Gastroesophageal sphincter (tissue), 3 donors: ENCODE results near the gene KRTAP5-3.

Experiments used
- EP300 ChIP-seq: sonication (generic); formaldehyde crosslinking; IDR thresholded peaks from one replicate; pipeline ENCODE4 v1.6.1; 2017; ENCODE audit warnings: antibody characterized with exemption, mild to moderate bottlenecking
- TF ChIP-seq, protein P1 (sequence below), 4 experiments: fragments of 200-600 bp in 2 of 4; fragments of 450-650 bp in 2 of 4; sonication (generic) in 1 of 4; IDR thresholded peaks; one replicate each; pipeline ENCODE4 v1.5.1; 2017 to 2019; ENCODE audit warnings: antibody characterized with exemption in 4 of 4, mild to moderate bottlenecking in 2 of 4, moderate library complexity in 2 of 4

- TF ChIP-seq EP300, result no peak
- TF ChIP-seq, protein P1, sequence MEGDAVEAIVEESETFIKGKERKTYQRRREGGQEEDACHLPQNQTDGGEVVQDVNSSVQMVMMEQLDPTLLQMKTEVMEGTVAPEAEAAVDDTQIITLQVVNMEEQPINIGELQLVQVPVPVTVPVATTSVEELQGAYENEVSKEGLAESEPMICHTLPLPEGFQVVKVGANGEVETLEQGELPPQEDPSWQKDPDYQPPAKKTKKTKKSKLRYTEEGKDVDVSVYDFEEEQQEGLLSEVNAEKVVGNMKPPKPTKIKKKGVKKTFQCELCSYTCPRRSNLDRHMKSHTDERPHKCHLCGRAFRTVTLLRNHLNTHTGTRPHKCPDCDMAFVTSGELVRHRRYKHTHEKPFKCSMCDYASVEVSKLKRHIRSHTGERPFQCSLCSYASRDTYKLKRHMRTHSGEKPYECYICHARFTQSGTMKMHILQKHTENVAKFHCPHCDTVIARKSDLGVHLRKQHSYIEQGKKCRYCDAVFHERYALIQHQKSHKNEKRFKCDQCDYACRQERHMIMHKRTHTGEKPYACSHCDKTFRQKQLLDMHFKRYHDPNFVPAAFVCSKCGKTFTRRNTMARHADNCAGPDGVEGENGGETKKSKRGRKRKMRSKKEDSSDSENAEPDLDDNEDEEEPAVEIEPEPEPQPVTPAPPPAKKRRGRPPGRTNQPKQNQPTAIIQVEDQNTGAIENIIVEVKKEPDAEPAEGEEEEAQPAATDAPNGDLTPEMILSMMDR (IDR thresholded peaks at IDR 0.05), result no peak
Observed at GRCh38 chr11:1619449-1619848, 11.2 kb upstream of the KRTAP5-3 start.
